ENCODE data around the gene MAP3K3.

DNA sequence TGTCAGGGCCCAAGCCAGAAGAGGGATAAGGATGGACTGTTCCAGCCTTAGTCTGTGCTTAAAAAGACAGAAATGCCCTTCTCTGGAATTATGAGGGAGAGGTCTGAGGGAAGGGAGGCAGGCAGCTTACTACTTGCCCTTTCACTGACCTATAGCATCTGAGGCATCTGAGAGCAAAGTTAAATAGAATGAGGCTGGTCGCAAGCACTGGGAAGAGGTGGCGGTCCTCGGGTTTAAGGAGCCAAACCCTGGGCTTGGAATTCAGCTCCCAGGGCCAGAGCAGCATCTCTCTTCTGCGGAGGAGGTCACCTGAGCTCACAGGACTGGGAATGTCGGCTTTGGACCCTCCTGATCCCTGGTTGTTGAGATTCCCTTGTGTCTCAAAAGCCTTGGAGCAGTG, 80.8 kb downstream of the MAP3K3 start:
- TF ChIP-seq EZH2 (IDR thresholded peaks at IDR 0.05; ENCODE audit: low read depth), result no peak
- TF ChIP-seq, protein P1, sequence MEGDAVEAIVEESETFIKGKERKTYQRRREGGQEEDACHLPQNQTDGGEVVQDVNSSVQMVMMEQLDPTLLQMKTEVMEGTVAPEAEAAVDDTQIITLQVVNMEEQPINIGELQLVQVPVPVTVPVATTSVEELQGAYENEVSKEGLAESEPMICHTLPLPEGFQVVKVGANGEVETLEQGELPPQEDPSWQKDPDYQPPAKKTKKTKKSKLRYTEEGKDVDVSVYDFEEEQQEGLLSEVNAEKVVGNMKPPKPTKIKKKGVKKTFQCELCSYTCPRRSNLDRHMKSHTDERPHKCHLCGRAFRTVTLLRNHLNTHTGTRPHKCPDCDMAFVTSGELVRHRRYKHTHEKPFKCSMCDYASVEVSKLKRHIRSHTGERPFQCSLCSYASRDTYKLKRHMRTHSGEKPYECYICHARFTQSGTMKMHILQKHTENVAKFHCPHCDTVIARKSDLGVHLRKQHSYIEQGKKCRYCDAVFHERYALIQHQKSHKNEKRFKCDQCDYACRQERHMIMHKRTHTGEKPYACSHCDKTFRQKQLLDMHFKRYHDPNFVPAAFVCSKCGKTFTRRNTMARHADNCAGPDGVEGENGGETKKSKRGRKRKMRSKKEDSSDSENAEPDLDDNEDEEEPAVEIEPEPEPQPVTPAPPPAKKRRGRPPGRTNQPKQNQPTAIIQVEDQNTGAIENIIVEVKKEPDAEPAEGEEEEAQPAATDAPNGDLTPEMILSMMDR (conservative IDR thresholded peaks at IDR 0.05), result no peak
